T47D (cell line): ENCODE data around the gene PTGES3.

Experiments used
- DNase-seq, 2 experiments: peaks; one replicate each; pipeline versions ENCODE4 v3.0.0 to v3.0.0-alpha.2; 2011 to 2012; ENCODE audit warnings: low read depth in 1 of 2, low spot score in 1 of 2
- JUND ChIP-seq: IDR thresholded peaks from 2 replicates; pipeline ENCODE4 v1.6.1; 2012; ENCODE audit warnings: low read depth
- in situ Hi-C: cut with HindIII; loops from 2 replicates; pipeline ENCODE4 v1.10.0; 2016; ENCODE audit warnings: low sequenced_read_pairs, low pct_unique_long_range_greater_than_20kb

Gene PTGES3

DNA sequence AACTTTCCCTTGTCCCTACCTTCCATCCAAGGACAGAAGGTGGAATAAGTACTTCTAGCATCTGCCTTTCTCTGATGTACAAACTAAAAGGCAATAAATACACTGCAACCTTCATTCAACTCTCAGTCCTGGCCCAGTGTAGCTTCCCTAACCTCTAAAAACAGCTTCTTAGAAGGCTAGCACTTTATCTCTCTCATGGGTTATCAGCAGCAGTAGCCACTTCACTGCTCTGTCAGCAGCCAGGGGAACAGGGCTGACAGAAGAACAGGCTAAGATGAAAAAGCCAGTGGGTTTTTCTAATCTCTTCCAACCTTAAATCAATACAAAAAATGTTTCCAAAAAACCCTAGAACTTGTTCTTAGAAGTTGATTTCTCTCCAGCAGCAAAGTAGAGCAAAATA is 71.2 kb downstream of the PTGES3 start:
- TF ChIP-seq JUND: no peak
- in situ Hi-C loops: no loop called here
- DNase-seq: no peak

DNA sequence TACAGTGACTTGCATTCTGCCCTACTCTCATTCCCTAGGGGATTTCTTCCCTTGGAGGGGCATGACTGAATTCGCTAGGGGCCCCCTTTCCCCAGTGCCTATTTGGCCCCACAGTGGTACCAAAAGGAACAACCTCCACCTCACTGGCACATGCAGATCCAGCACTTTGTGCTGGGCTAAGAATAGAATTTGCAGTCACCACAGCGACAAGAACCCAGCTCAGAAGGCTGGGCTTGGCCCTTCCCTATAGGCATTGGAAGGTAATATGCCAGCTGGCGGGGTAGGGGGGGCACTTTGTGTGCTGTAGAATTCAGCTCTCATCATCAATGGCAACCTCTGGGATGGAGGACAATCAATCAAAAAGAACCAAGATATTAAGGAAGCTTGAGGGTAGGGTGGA is 71.8 kb downstream of the PTGES3 start:
- no peak for DNase-seq
- no peak for TF ChIP-seq JUND
- in situ Hi-C loops: no loop called here

DNA sequence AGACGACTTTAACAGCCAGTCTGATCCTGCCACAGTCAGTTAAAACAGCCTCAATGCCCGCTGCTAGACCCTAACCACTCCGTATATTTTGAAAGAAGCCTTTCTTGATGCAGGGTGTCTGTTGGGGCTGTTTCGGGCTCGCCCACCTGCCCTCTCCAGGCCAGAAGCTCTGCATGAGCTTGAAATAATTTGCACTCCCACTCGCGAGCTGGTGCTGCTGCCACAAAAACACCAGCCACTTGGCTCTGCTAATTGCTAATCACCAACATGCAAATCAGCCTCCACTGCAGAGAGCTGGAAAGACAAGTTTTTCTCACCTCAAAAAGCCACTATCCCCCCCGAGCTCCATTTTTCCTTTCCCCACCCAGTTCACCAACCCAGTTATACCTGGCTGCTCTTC is 73.5 kb downstream of the PTGES3 start:
- in situ Hi-C loops: no loop called here
- TF ChIP-seq JUND: no peak
- no peak for DNase-seq
